T-helper 1 cell treated with Interleukin-12 subunit alpha and Interleukin-12 subunit beta and Interleukin-4 antibody, amounts not matched to agents 30 μg/mL and 1 μg/mL, for 36 hours (primary cell): ENCODE measurements around the gene GRAMD2A.
A peak's percentile ranks its signal among the peaks of the same experiment; 100 is the strongest.

Experiments
- H3K27ac Mint-ChIP-seq: one replicate; pipeline ENCODE4 v1.8.0; 2021; ENCODE audit warnings: mild to moderate bottlenecking, mixed read lengths
- H3K27me3 Mint-ChIP-seq: one replicate; pipeline ENCODE4 v1.8.0; 2021; ENCODE audit warnings: low read depth, mixed read lengths
- H3K36me3 Mint-ChIP-seq: one replicate; pipeline ENCODE4 v1.8.0; 2021; ENCODE audit warnings: low read depth, mixed read lengths
- H3K4me1 Mint-ChIP-seq: one replicate; pipeline ENCODE4 v1.8.0; 2021; ENCODE audit warnings: low read depth, mixed read lengths
- H3K4me3 Mint-ChIP-seq: one replicate; pipeline ENCODE4 v1.8.0; 2021; ENCODE audit warnings: mild to moderate bottlenecking, moderate library complexity, mixed read lengths
- H3K9me3 Mint-ChIP-seq: one replicate; pipeline ENCODE4 v1.8.0; 2021; ENCODE audit warnings: mixed read lengths

GRAMD2A gene

GRCh38 chr15:72202302-72202701, 4.7 kb upstream of the GRAMD2A start:
- Mint-ChIP-seq H3K27me3 (peaks cover 8% of the 10 kb centered on the region), H3K9me3 (no peaks in the 10 kb centered on the region), H3K27ac (no peak overlapping the region), H3K4me1 (peaks cover 29% of the 10 kb centered on the region), H3K36me3 (peaks cover 87% of the 10 kb centered on the region), H3K4me3 (no peak overlapping the region)

GRCh38 chr15:72201391-72201921, 3.9 kb upstream of the GRAMD2A start:
- Mint-ChIP-seq H3K36me3 (peaks cover 79% of the 10 kb centered on the region), H3K4me3 (no peak overlapping the region), H3K27me3 (peaks cover 11% of the 10 kb centered on the region), H3K27ac (no peak overlapping the region), H3K9me3 (no peaks in the 10 kb centered on the region), H3K4me1 (peaks cover 26% of the 10 kb centered on the region)

GRCh38 chr15:72200395-72201237, 3.0 kb upstream of the GRAMD2A start:
- H3K4me3 Mint-ChIP-seq = no peak overlapping the region
- peaks cover 72% of the 10 kb centered on the region for H3K36me3 Mint-ChIP-seq
- H3K9me3 Mint-ChIP-seq = no peaks in the 10 kb centered on the region
- peak overlapping the region; percentile 22 for H3K27ac Mint-ChIP-seq
- H3K4me1 Mint-ChIP-seq = peaks cover 22% of the 10 kb centered on the region
- H3K27me3 Mint-ChIP-seq = peaks cover 12% of the 10 kb centered on the region

GRCh38 chr15:72199721-72200212, 2.2 kb upstream of the GRAMD2A start:
- Mint-ChIP-seq H3K27me3 (peaks cover 12% of the 10 kb centered on the region), H3K4me3 (no peak overlapping the region), H3K36me3 (peaks cover 63% of the 10 kb centered on the region), H3K4me1 (peaks cover 18% of the 10 kb centered on the region), H3K9me3 (no peaks in the 10 kb centered on the region), H3K27ac (no peak overlapping the region)

- peaks cover 12% of the 10 kb centered on the region for H3K27me3 Mint-ChIP-seq
- H3K9me3 Mint-ChIP-seq = no peaks in the 10 kb centered on the region
- H3K36me3 Mint-ChIP-seq = peaks cover 57% of the 10 kb centered on the region
- H3K27ac Mint-ChIP-seq = no peak overlapping the region
- peaks cover 17% of the 10 kb centered on the region for H3K4me1 Mint-ChIP-seq
- H3K4me3 Mint-ChIP-seq = no peak overlapping the region
Measured at GRCh38 chr15:72199205-72199515, 1.6 kb upstream of the GRAMD2A start.

- no peak overlapping the region for H3K4me3 Mint-ChIP-seq
Measured at GRCh38 chr15:72198356-72199204, 993 bp upstream of the GRAMD2A start.

GRCh38 chr15:72197041-72197459, 537 bp downstream of the GRAMD2A start:
- H3K4me3 Mint-ChIP-seq = no peak overlapping the region

More at GRCh38 chr15:72198356-72199204, 993 bp upstream of the GRAMD2A start:
- no peaks in the 10 kb centered on the region for H3K9me3 Mint-ChIP-seq
- no peak overlapping the region for H3K27ac Mint-ChIP-seq
- peaks cover 53% of the 10 kb centered on the region for H3K36me3 Mint-ChIP-seq
- H3K27me3 Mint-ChIP-seq = peaks cover 12% of the 10 kb centered on the region
- H3K4me1 Mint-ChIP-seq = peaks cover 17% of the 10 kb centered on the region

GRCh38 chr15:72196409-72197040, 1.1 kb downstream of the GRAMD2A start:
- peaks cover 12% of the 10 kb centered on the region for H3K27me3 Mint-ChIP-seq
- peaks cover 12% of the 10 kb centered on the region for H3K4me1 Mint-ChIP-seq
- peaks cover 36% of the 10 kb centered on the region for H3K36me3 Mint-ChIP-seq
- no peaks in the 10 kb centered on the region for H3K9me3 Mint-ChIP-seq
- no peak overlapping the region for H3K27ac Mint-ChIP-seq
- no peak overlapping the region for H3K4me3 Mint-ChIP-seq

More at GRCh38 chr15:72197041-72197459, 537 bp downstream of the GRAMD2A start:
- Mint-ChIP-seq H3K36me3 (peaks cover 40% of the 10 kb centered on the region), H3K27me3 (peaks cover 12% of the 10 kb centered on the region), H3K9me3 (no peaks in the 10 kb centered on the region), H3K27ac (no peak overlapping the region), H3K4me1 (peaks cover 12% of the 10 kb centered on the region)

- H3K27me3 Mint-ChIP-seq = peaks cover 18% of the 10 kb centered on the region
- no peak overlapping the region for H3K27ac Mint-ChIP-seq
- H3K36me3 Mint-ChIP-seq = peaks cover 23% of the 10 kb centered on the region
- H3K4me1 Mint-ChIP-seq = peaks cover 7% of the 10 kb centered on the region
- H3K4me3 Mint-ChIP-seq = no peak overlapping the region
- H3K9me3 Mint-ChIP-seq = no peaks in the 10 kb centered on the region
Measured at GRCh38 chr15:72195101-72195511, 2.5 kb downstream of the GRAMD2A start.

- no peak overlapping the region for H3K4me3 Mint-ChIP-seq
- no peak overlapping the region for H3K27ac Mint-ChIP-seq
- H3K9me3 Mint-ChIP-seq = no peaks in the 10 kb centered on the region
Measured at GRCh38 chr15:72193836-72194396, 3.7 kb downstream of the GRAMD2A start.

GRCh38 chr15:72192416-72192815, 5.2 kb downstream of the GRAMD2A start:
- H3K27ac Mint-ChIP-seq = no peak overlapping the region
- H3K4me3 Mint-ChIP-seq = no peak overlapping the region
- H3K27me3 Mint-ChIP-seq = peaks cover 27% of the 10 kb centered on the region
- peaks cover 1% of the 10 kb centered on the region for H3K4me1 Mint-ChIP-seq
- no peaks in the 10 kb centered on the region for H3K36me3 Mint-ChIP-seq
- no peaks in the 10 kb centered on the region for H3K9me3 Mint-ChIP-seq

More at GRCh38 chr15:72193836-72194396, 3.7 kb downstream of the GRAMD2A start:
- peaks cover 23% of the 10 kb centered on the region for H3K27me3 Mint-ChIP-seq
- H3K4me1 Mint-ChIP-seq = peaks cover 4% of the 10 kb centered on the region
- H3K36me3 Mint-ChIP-seq = peaks cover 11% of the 10 kb centered on the region

GRCh38 chr15:72189250-72189902, 8.2 kb downstream of the GRAMD2A start:
- no peak overlapping the region for H3K4me3 Mint-ChIP-seq
- H3K4me1 Mint-ChIP-seq = no peaks in the 10 kb centered on the region
- no peaks in the 10 kb centered on the region for H3K36me3 Mint-ChIP-seq
- no peaks in the 10 kb centered on the region for H3K9me3 Mint-ChIP-seq
- H3K27ac Mint-ChIP-seq = no peak overlapping the region
- H3K27me3 Mint-ChIP-seq = peaks cover 38% of the 10 kb centered on the region

- Mint-ChIP-seq H3K27me3 (peaks cover 59% of the 10 kb centered on the region), H3K4me3 (no peak overlapping the region), H3K9me3 (no peaks in the 10 kb centered on the region), H3K36me3 (no peaks in the 10 kb centered on the region), H3K27ac (no peak overlapping the region), H3K4me1 (no peaks in the 10 kb centered on the region)
Measured at GRCh38 chr15:72184165-72184811, 13.3 kb downstream of the GRAMD2A start.
